Activated CD8-positive, alpha-beta memory T cell treated with anti-CD3 and anti-CD28 coated beads for 48 hours (primary cell): ENCODE measurements around the gene TLE3.

Experiments
- DNase-seq, 3 experiments: peaks; one replicate each; pipeline ENCODE4 v3.0.0-alpha.2; 2020; ENCODE audit warnings: low read depth in 2 of 3, low spot score in 2 of 3

The TLE3 gene

GRCh38 chr15:70012895-70013294 is 84.8 kb downstream of the TLE3 start:
- no peak for DNase-seq

DNA sequence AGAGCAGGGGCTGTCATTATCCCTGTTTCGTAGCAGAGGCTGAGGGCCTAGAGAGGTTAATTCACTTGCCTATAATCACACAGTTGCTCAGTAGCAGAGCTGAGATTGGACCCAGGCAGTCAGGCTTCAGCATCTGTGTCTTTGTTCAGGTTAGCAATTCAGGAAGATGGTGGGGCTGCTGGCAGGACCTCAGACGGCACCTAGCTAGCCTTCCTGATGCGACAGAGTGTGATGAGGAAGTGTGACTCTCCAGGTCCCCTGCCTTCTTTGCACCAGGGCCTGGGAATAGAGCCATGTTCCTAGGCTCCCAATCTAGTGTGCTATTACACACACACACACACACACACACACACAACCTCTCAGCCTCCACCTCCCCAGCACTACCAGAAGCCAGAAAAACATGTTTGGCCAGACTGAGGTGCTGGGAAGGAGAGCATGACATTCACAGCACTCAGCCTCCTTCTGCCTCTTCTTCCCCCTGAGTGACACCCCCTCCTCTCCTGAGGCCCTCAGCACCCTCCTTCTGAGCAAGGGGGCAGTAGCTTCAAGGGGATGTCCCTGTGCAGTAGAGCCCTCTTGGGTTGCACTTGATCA is 88.9 kb downstream of the TLE3 start:
- no peak for DNase-seq

- no peak for DNase-seq
These were observed 91.2 kb downstream of the TLE3 start for GRCh38 chr15:70006259-70007147.

DNA sequence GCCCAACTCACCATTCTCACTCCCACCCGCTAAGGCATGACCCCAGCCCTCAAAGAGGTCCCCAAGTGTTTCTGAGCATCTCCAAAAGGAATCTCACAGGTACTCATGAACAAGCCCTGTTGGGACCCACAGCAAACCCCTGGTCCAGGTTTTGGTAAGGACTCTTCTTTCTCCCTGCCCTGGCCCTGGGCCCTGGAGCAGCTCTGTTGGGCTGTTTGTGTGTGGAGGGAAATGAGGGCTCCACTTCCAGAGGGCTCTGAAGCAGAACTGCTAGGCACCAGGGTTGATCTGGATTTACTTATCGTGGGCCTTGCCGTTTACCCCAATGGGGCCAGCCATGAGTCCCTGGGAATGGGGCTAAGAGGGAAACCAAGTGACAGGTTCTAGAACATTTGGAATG is 92.9 kb downstream of the TLE3 start:
- no peak for DNase-seq

- no peak for DNase-seq
These were observed 94.8 kb downstream of the TLE3 start for GRCh38 chr15:70002897-70003296.

DNA sequence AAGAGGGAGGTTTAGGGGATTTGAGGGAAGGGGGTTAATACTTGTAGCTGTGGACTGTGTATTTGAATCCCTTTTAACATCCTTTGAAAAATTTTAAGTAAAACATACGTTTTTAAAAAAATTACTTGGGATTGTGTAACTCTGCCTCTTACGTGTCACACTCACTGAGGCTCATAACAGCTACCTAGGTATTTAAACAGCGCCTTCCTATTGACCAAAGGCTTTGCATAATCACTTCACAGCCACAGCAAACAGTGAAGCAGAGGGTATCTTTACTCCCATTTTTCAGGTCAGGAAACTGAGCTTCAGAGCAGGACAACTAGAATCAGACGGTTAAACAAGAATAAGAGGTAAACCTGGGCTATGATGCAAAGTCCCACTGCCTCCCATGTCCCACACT is 95.9 kb downstream of the TLE3 start:
- DNase-seq, result no peak

DNA sequence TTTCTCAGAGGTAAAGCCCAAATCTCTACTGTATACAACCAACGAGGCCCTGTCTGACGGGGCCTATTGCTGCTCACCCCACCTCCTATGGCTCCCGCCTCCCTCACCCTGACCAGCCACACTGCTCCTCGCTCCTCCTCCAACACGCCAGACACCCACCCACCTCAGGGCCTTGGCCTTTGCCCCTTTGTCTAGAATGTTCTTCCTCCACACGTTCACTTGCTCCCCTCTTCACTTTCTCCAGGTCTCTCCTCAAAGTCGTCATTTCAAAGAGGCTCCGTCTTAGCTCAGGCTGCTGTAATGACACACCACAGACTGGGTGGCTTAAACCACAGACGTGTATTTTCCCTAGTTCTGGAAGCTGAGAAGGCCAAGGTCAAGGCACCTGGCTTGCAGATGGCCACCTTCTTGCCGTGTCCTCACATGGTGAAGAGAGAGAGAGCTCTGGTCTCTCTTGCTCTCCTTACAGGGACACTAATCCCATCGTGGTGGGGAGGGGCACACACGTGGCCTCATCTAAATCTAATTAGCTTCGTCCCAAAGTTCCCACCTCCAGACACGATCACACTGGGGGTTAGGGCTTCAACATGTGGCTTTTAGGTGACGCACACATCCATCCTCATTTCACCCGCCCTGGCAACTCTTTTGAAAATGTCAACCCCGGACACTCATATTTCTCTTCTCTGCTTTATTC is 98.2 kb downstream of the TLE3 start:
- DNase-seq, result no peak

GRCh38 chr15:69998541-69999391 is 99.0 kb downstream of the TLE3 start:
- no peak for DNase-seq

- no peak for DNase-seq
These were observed 99.9 kb downstream of the TLE3 start for GRCh38 chr15:69997813-69998212.
